Astrocyte of the spinal cord (primary cell): ENCODE results near the gene METRNL.

Experiments used
- DNase-seq: peaks from one replicate; pipeline ENCODE4 v3.0.0; 2011; ENCODE audit warnings: low read depth, low spot score
- H3K4me3 ChIP-seq: 2 replicates; pipeline ENCODE4 v1.5.1; 2011; ENCODE audit warnings: low read depth, mild to moderate bottlenecking, low read length, moderate library complexity
- CTCF ChIP-seq: IDR thresholded peaks from 2 replicates; pipeline ENCODE4 v1.5.1; 2012; ENCODE audit warnings: low read depth, mild to moderate bottlenecking, low read length, inconsistent platforms
- in situ Hi-C: cut with HindIII; loops from 2 replicates; pipeline ENCODE4 v1.10.0; 2017; ENCODE audit warnings: low sequenced_read_pairs

The METRNL gene

GRCh38 chr17:83114706-83115105, 35.3 kb downstream of the METRNL start:
- H3K4me3 ChIP-seq = no peak overlapping the region
- no peak for DNase-seq
- in situ Hi-C loops = no loop called here
- TF ChIP-seq CTCF = no peak

GRCh38 chr17:83115202-83115651, 35.8 kb downstream of the METRNL start:
- H3K4me3 ChIP-seq = no peak overlapping the region
- DNase-seq = no peak
- TF ChIP-seq CTCF = no peak
- in situ Hi-C loops = no loop called here

GRCh38 chr17:83115832-83116231, 36.4 kb downstream of the METRNL start:
- in situ Hi-C loops = no loop called here
- TF ChIP-seq CTCF = no peak
- no peak overlapping the region for H3K4me3 ChIP-seq
- DNase-seq = no peak

- no peak for TF ChIP-seq CTCF
- in situ Hi-C loops = no loop called here
- no peak for DNase-seq
- no peak overlapping the region for H3K4me3 ChIP-seq
Measured at GRCh38 chr17:83116311-83116771, 36.9 kb downstream of the METRNL start.

- H3K4me3 ChIP-seq = no peak overlapping the region
- TF ChIP-seq CTCF = no peak
- in situ Hi-C loops = no loop called here
- DNase-seq = no peak
Measured at GRCh38 chr17:83116783-83117555, 37.6 kb downstream of the METRNL start.

GRCh38 chr17:83117583-83117982, 38.2 kb downstream of the METRNL start:
- no peak for TF ChIP-seq CTCF
- DNase-seq = no peak
- in situ Hi-C loops = no loop called here

More at GRCh38 chr17:83117583-83117982, 38.2 kb downstream of the METRNL start:
- H3K4me3 ChIP-seq = no peak overlapping the region
